Upper lobe of left lung (tissue), 6 donors: ENCODE results near the gene DNAJC5G. TPM values are rescaled to one million over a fixed set of nuclear protein-coding genes. Genes with fewer than 3 reads are reported as not detected.
A peak's percentile ranks its signal among the peaks of the same experiment; 100 is the strongest.

Experiments
- ATAC-seq, 2 donors: fragments of 200-7000 bp; cut with Tn5 transposase; one replicate each; pipeline ENCODE4 v1.9.1; 2022; ENCODE audit warnings: mild to moderate bottlenecking in 2 of 2, moderate library complexity in 2 of 2; ENCODE audit not compliant: low FRiP score in 2 of 2
- DNase-seq, 2 donors: peaks; one replicate each; pipeline ENCODE4 v3.0.0-alpha.2; 2019 to 2020
- H3K27ac ChIP-seq, 4 donors: fragments of 200-600 bp; sonication (generic); one replicate each; pipeline ENCODE4 v1.5.1; 2016 to 2019
- H3K27me3 ChIP-seq, 4 donors: fragments of 200-600 bp; sonication (generic); one replicate each; pipeline ENCODE4 v1.5.1; 2017 to 2019
- H3K36me3 ChIP-seq, 4 donors: fragments of 200-600 bp; sonication (generic); one replicate each; pipeline ENCODE4 v1.5.1; 2016 to 2019
- H3K4me1 ChIP-seq, 4 donors: fragments of 200-600 bp; sonication (generic); one replicate each; pipeline ENCODE4 v1.5.1; 2018 to 2019
- H3K4me3 ChIP-seq, 4 donors: fragments of 200-600 bp; sonication (generic); one replicate each; pipeline ENCODE4 v1.5.1; 2017 to 2019; ENCODE audit warnings: mild to moderate bottlenecking in 2 of 4, moderate library complexity in 1 of 4
- H3K9me3 ChIP-seq, 4 donors: fragments of 200-600 bp; sonication (generic); one replicate each; pipeline ENCODE4 v1.5.1; 2018 to 2019
- CTCF ChIP-seq, 6 experiments: fragments of 450-650 bp in 4 of 6; fragments of 200-600 bp in 2 of 6; sonication (generic) in 2 of 6; IDR thresholded peaks; one replicate each; pipeline ENCODE4 v1.5.1; 2016 to 2019; ENCODE audit warnings: antibody characterized with exemption in 6 of 6
- EP300 ChIP-seq, 4 donors: sonication (generic); formaldehyde crosslinking; IDR thresholded peaks; one replicate each; pipeline ENCODE4 v1.5.1; 2017; ENCODE audit warnings: antibody characterized with exemption in 4 of 4, control low read depth in 2 of 4
- POLR2A ChIP-seq, 4 donors: fragments of 450-650 bp; IDR thresholded peaks; one replicate each; pipeline ENCODE4 v1.5.1; 2016 to 2017; ENCODE audit warnings: antibody characterized with exemption in 4 of 4, mild to moderate bottlenecking in 2 of 4
- POLR2AphosphoS5 ChIP-seq, 2 donors: sonication (generic); formaldehyde crosslinking; IDR thresholded peaks; one replicate each; pipeline ENCODE4 v1.5.1; 2017; ENCODE audit warnings: antibody characterized with exemption in 2 of 2
- WGBS, 2 donors: methylation state at CpG; one replicate each; pipeline ENCODE4 v1.1.5; 2017 to 2018; 5-methylcytosine and 5-hydroxymethylcytosine counted together
- total RNA-seq, 6 donors: library from RNA; depleted of rRNA in 4 of 6; stranded (reverse); fragments of >200 nt in 4 of 6; gene quantifications; one replicate each; pipeline versions ENCODE4 v1.1.0 to v1.2.1, GENCODE V29; 2016 to 2021
- donor health status: DM: no; HTN: no; CAD: no; lungs with moderate emphysema.
- donor health status: DM: no; HTN: yes; CAD: no; lungs with severe emphysema.

The DNAJC5G gene
- total RNA-seq, 6 donors from 2014 or later = not detected

GRCh38 chr2:27309651-27310050 lies 34.4 kb downstream of the DNAJC5G start:
- Histone ChIP-seq H3K36me3 (peaks cover 0 to 28% (median 3%) of the 10 kb centered on the region in 4 donors), H3K4me3 (no peak overlapping the region), H3K27ac (no peak overlapping the region), H3K27me3 (peaks cover 0 to 27% (median 14%) of the 10 kb centered on the region in 4 donors), H3K9me3 (no peaks in the 10 kb centered on the region), H3K4me1 (peaks cover 15 to 23% (median 21%) of the 10 kb centered on the region in 4 donors)
- WGBS, 2 donors = 94% methylated on average over 6 of the region's 6 CpGs
- no peak for DNase-seq
- ATAC-seq = no peak
- TF ChIP-seq EP300 (IDR thresholded peaks at IDR 0.05) (no peak), CTCF (IDR thresholded peaks at IDR 0.05) (no peak), POLR2A (IDR thresholded peaks at IDR 0.05) (no peak), POLR2AphosphoS5 (IDR thresholded peaks at IDR 0.05) (no peak)

GRCh38 chr2:27312152-27312551 lies 36.9 kb downstream of the DNAJC5G start:
- Histone ChIP-seq H3K9me3 (no peaks in the 10 kb centered on the region), H3K4me1 (peaks cover 3 to 14% (median 11%) of the 10 kb centered on the region in 4 donors), H3K27ac (no peak overlapping the region), H3K4me3 (no peak overlapping the region), H3K27me3 (peaks cover 0 to 14% (median 4%) of the 10 kb centered on the region in 4 donors), H3K36me3 (peaks cover 0 to 47% (median 3%) of the 10 kb centered on the region in 4 donors)
- no peak for DNase-seq
- WGBS, 2 donors = 92 to 95% methylated on average over 3 of the region's 3 CpGs
- ATAC-seq = no peak
- TF ChIP-seq POLR2A (IDR thresholded peaks at IDR 0.05) (no peak), CTCF (IDR thresholded peaks at IDR 0.05) (no peak), POLR2AphosphoS5 (IDR thresholded peaks at IDR 0.05) (no peak), EP300 (IDR thresholded peaks at IDR 0.05) (no peak)

- TF ChIP-seq POLR2A (IDR thresholded peaks at IDR 0.05) (no peak), EP300 (IDR thresholded peaks at IDR 0.05) (no peak), POLR2AphosphoS5 (IDR thresholded peaks at IDR 0.05) (no peak), CTCF (IDR thresholded peaks at IDR 0.05) (no peak)
- no peak overlapping the region for H3K4me3 ChIP-seq
- no peaks in the 10 kb centered on the region for H3K27me3 ChIP-seq
- no peak for ATAC-seq
- H3K27ac ChIP-seq = no peak overlapping the region
- DNase-seq = no peak
- 82 to 93% methylated on average over 5 to 8 of the region's 8 CpGs for WGBS, 2 donors
- H3K4me1 ChIP-seq = no peaks in the 10 kb centered on the region
- no peaks in the 10 kb centered on the region for H3K9me3 ChIP-seq
- H3K36me3 ChIP-seq = peaks cover 0 to 41% (median 3%) of the 10 kb centered on the region in 4 donors
Observed at GRCh38 chr2:27313882-27314645, 38.8 kb downstream of the DNAJC5G start.

- Histone ChIP-seq H3K4me3 (no peak overlapping the region), H3K4me1 (no peaks in the 10 kb centered on the region), H3K36me3 (peaks cover 0 to 36% (median 3%) of the 10 kb centered on the region in 4 donors), H3K9me3 (no peaks in the 10 kb centered on the region), H3K27me3 (no peaks in the 10 kb centered on the region), H3K27ac (no peak overlapping the region)
- no peak for TF ChIP-seq CTCF (IDR thresholded peaks at IDR 0.05)
- ATAC-seq = no peak
- 82 to 91% methylated on average over 9 of the region's 9 CpGs for WGBS, 2 donors
- DNase-seq = peak in 1 of 2 donors; percentile 68
Observed at GRCh38 chr2:27314709-27315108, 39.5 kb downstream of the DNAJC5G start.

GRCh38 chr2:27315122-27315521 lies 39.9 kb downstream of the DNAJC5G start:
- ATAC-seq = no peak
- TF ChIP-seq EP300 (IDR thresholded peaks at IDR 0.05) (no peak), CTCF (IDR thresholded peaks at IDR 0.05) (no peak), POLR2AphosphoS5 (IDR thresholded peaks at IDR 0.05) (no peak), POLR2A (IDR thresholded peaks at IDR 0.05) (no peak)

More at GRCh38 chr2:27315122-27315521, 39.9 kb downstream of the DNAJC5G start:
- Histone ChIP-seq H3K4me3 (no peak overlapping the region), H3K36me3 (peaks cover 0 to 35% (median 3%) of the 10 kb centered on the region in 4 donors), H3K27ac (no peak overlapping the region), H3K9me3 (no peaks in the 10 kb centered on the region), H3K27me3 (no peaks in the 10 kb centered on the region), H3K4me1 (no peaks in the 10 kb centered on the region)
- WGBS, 2 donors = 77 to 84% methylated on average over 8 of the region's 8 CpGs
- no peak for DNase-seq
